Suprapubic skin (tissue), 4 donors: ENCODE measurements around the gene MEA1. TPM values are rescaled to one million over a fixed set of nuclear protein-coding genes. Genes with fewer than 3 reads are reported as not detected.

Experiments
- DNase-seq, 2 donors: peaks; one replicate each; pipeline ENCODE4 v3.0.0-alpha.2; 2019; ENCODE audit warnings: low spot score in 2 of 2
- H3K27ac ChIP-seq: fragments of 200-600 bp; sonication (generic); one replicate; pipeline ENCODE4 v1.5.1; 2019
- H3K27me3 ChIP-seq: fragments of 200-600 bp; sonication (generic); one replicate; pipeline ENCODE4 v1.5.1; 2019
- H3K36me3 ChIP-seq: fragments of 200-600 bp; sonication (generic); one replicate; pipeline ENCODE4 v1.5.1; 2019
- H3K4me1 ChIP-seq: fragments of 200-600 bp; sonication (generic); one replicate; pipeline ENCODE4 v1.5.1; 2019
- H3K4me3 ChIP-seq: fragments of 200-600 bp; sonication (generic); one replicate; pipeline ENCODE4 v1.5.1; 2019; ENCODE audit warnings: mild to moderate bottlenecking
- H3K9me3 ChIP-seq: fragments of 200-600 bp; sonication (generic); one replicate; pipeline ENCODE4 v1.5.1; 2019
- CTCF ChIP-seq, 2 donors: fragments of 200-600 bp in 1 of 2; fragments of 450-650 bp in 1 of 2; sonication (generic) in 1 of 2; IDR thresholded peaks; one replicate each; pipeline ENCODE4 v1.5.1; 2016 to 2019; ENCODE audit warnings: antibody characterized with exemption in 2 of 2, mild to moderate bottlenecking in 1 of 2, moderate library complexity in 1 of 2
- EP300 ChIP-seq: sonication (generic); formaldehyde crosslinking; IDR thresholded peaks from one replicate; pipeline ENCODE4 v1.6.1; 2017; ENCODE audit warnings: antibody characterized with exemption
- POLR2A ChIP-seq, 2 donors: fragments of 450-650 bp; IDR thresholded peaks; one replicate each; pipeline ENCODE4 v1.6.1; 2017; ENCODE audit warnings: antibody characterized with exemption in 2 of 2, mild to moderate bottlenecking in 2 of 2, moderate library complexity in 2 of 2
- POLR2AphosphoS5 ChIP-seq, 3 donors: sonication (generic); formaldehyde crosslinking; IDR thresholded peaks; one replicate each; pipeline ENCODE4 v1.6.1; 2017; ENCODE audit warnings: antibody characterized with exemption in 3 of 3
- WGBS: methylation state at CpG from one replicate; pipeline ENCODE4 v1.1.5; 2018; 5-methylcytosine and 5-hydroxymethylcytosine counted together
- total RNA-seq, 4 donors: library from RNA; depleted of rRNA; stranded (reverse); fragments of >200 nt; gene quantifications; one replicate each; pipeline ENCODE4 v1.1.0, GENCODE V29; 2016

The MEA1 gene
- total RNA-seq, 4 donors from 2014 or later = 41.2 to 65.8 (median 61.5) TPM

- peaks cover 51% of the 10 kb centered on the region for H3K36me3 ChIP-seq
- TF ChIP-seq EP300 (no peak), POLR2AphosphoS5 (IDR thresholded peaks at IDR 0.05) (no peak), POLR2A (IDR thresholded peaks at IDR 0.05) (no peak), CTCF (IDR thresholded peaks at IDR 0.05) (no peak)
- H3K27ac ChIP-seq = no peak overlapping the region
- DNase-seq = no peak
- 94% methylated on average over 8 of the region's 12 CpGs for WGBS
- H3K4me1 ChIP-seq = no peaks in the 10 kb centered on the region
- H3K27me3 ChIP-seq = no peaks in the 10 kb centered on the region
- H3K4me3 ChIP-seq = no peak overlapping the region
- H3K9me3 ChIP-seq = no peaks in the 10 kb centered on the region
Measured at GRCh38 chr6:42968126-42968701, 45.5 kb downstream of the MEA1 start.

GRCh38 chr6:42967228-42967627 is 46.5 kb downstream of the MEA1 start:
- 93% methylated on average over 6 of the region's 11 CpGs for WGBS
- peaks cover 51% of the 10 kb centered on the region for H3K36me3 ChIP-seq

GRCh38 chr6:42966571-42966970 is 47.2 kb downstream of the MEA1 start:
- Histone ChIP-seq H3K36me3 (peaks cover 51% of the 10 kb centered on the region), H3K4me3 (no peak overlapping the region), H3K4me1 (no peaks in the 10 kb centered on the region), H3K27ac (no peak overlapping the region), H3K27me3 (no peaks in the 10 kb centered on the region), H3K9me3 (no peaks in the 10 kb centered on the region)
- no peak for DNase-seq
- TF ChIP-seq CTCF (IDR thresholded peaks at IDR 0.05) = no peak
- no peak for TF ChIP-seq EP300
- no peak for TF ChIP-seq POLR2A (IDR thresholded peaks at IDR 0.05)
- no peak for TF ChIP-seq POLR2AphosphoS5 (IDR thresholded peaks at IDR 0.05)
- WGBS = 93% methylated on average over 7 of the region's 7 CpGs

More at GRCh38 chr6:42967228-42967627, 46.5 kb downstream of the MEA1 start:
- Histone ChIP-seq H3K9me3 (no peaks in the 10 kb centered on the region), H3K4me3 (no peak overlapping the region), H3K4me1 (no peaks in the 10 kb centered on the region), H3K27me3 (no peaks in the 10 kb centered on the region), H3K27ac (no peak overlapping the region)
- DNase-seq = no peak
- no peak for TF ChIP-seq EP300
- TF ChIP-seq POLR2AphosphoS5 (IDR thresholded peaks at IDR 0.05) = no peak
- no peak for TF ChIP-seq POLR2A (IDR thresholded peaks at IDR 0.05)
- TF ChIP-seq CTCF (IDR thresholded peaks at IDR 0.05) = no peak

- H3K9me3 ChIP-seq = no peaks in the 10 kb centered on the region
- DNase-seq = no peak
- no peak overlapping the region for H3K27ac ChIP-seq
- no peaks in the 10 kb centered on the region for H3K27me3 ChIP-seq
- WGBS = 71% methylated on average over 4 of the region's 9 CpGs
- no peak for TF ChIP-seq EP300
- no peak for TF ChIP-seq CTCF (IDR thresholded peaks at IDR 0.05)
- no peak for TF ChIP-seq POLR2A (IDR thresholded peaks at IDR 0.05)
- no peak for TF ChIP-seq POLR2AphosphoS5 (IDR thresholded peaks at IDR 0.05)
- no peak overlapping the region for H3K4me3 ChIP-seq
- H3K4me1 ChIP-seq = peaks cover 16% of the 10 kb centered on the region
- peaks cover 51% of the 10 kb centered on the region for H3K36me3 ChIP-seq
Measured at GRCh38 chr6:42963855-42964605, 49.7 kb downstream of the MEA1 start.

- Histone ChIP-seq H3K9me3 (no peaks in the 10 kb centered on the region), H3K27ac (no peak overlapping the region), H3K36me3 (peaks cover 44% of the 10 kb centered on the region), H3K4me1 (peaks cover 16% of the 10 kb centered on the region), H3K4me3 (no peak overlapping the region), H3K27me3 (no peaks in the 10 kb centered on the region)
- WGBS = 79% methylated on average over 7 of the region's 12 CpGs
- TF ChIP-seq EP300 = no peak
- no peak for TF ChIP-seq POLR2A (IDR thresholded peaks at IDR 0.05)
- TF ChIP-seq POLR2AphosphoS5 (IDR thresholded peaks at IDR 0.05) = no peak
- no peak for TF ChIP-seq CTCF (IDR thresholded peaks at IDR 0.05)
- DNase-seq = peak in 1 of 2 donors; percentile 51
Measured at GRCh38 chr6:42963179-42963854, 50.4 kb downstream of the MEA1 start.
